Gastrocnemius medialis (tissue), 4 donors: Measurements from ENCODE around the gene MIPOL1. TPM values are rescaled to one million over a fixed set of nuclear protein-coding genes. Genes with fewer than 3 reads are reported as not detected.

ENCODE experiments used
- ATAC-seq, 2 donors: fragments of 150-250 bp; one replicate each; pipeline ENCODE4 v1.9.1; 2016
- DNase-seq, 2 donors: peaks; one replicate each; pipeline ENCODE4 v3.0.0-alpha.2; 2019
- H3K27ac ChIP-seq, 4 donors: fragments of 200-600 bp; sonication (generic); 1 replicate in 1 of 4; 2 replicates in 3 of 4; pipeline ENCODE4 v1.5.1; 2016 to 2018; ENCODE audit warnings: mild to moderate bottlenecking in 2 of 4, moderate library complexity in 1 of 4
- H3K27me3 ChIP-seq, 3 donors: fragments of 200-600 bp; sonication (generic) in 2 of 3; 1 replicate in 1 of 3; 2 replicates in 2 of 3; pipeline versions ENCODE4 v1.5.1 to v1.6.0; 2016 to 2019; ENCODE audit warnings: mild to moderate bottlenecking in 1 of 3, moderate library complexity in 1 of 3
- H3K36me3 ChIP-seq, 2 donors: fragments of 200-600 bp; sonication (generic) in 1 of 2; one replicate each; pipeline ENCODE4 v1.5.1; 2017 to 2018
- H3K4me1 ChIP-seq, 2 donors: fragments of 200-600 bp; sonication (generic) in 1 of 2; one replicate each; pipeline ENCODE4 v1.5.1; 2016 to 2017; ENCODE audit warnings: mild to moderate bottlenecking in 2 of 2
- H3K4me3 ChIP-seq, 4 donors: fragments of 200-600 bp; sonication (generic) in 3 of 4; 1 replicate in 1 of 4; 2 replicates in 3 of 4; pipeline ENCODE4 v1.5.1; 2016 to 2019; ENCODE audit warnings: mild to moderate bottlenecking in 2 of 4
- H3K9me3 ChIP-seq, 3 donors: fragments of 200-600 bp; sonication (generic) in 2 of 3; 1 replicate in 1 of 3; 2 replicates in 2 of 3; pipeline ENCODE4 v1.5.1; 2016 to 2019
- CTCF ChIP-seq, 5 experiments: fragments of 450-650 bp in 3 of 5; fragments of 200-600 bp in 2 of 5; sonication (generic) in 2 of 5; IDR thresholded peaks in 4 of 5; conservative IDR thresholded peaks in 1 of 5; 1 replicate in 4 of 5; 2 replicates in 1 of 5; pipeline ENCODE4 v1.5.1; 2016 to 2019; ENCODE audit warnings: antibody characterized with exemption in 5 of 5, mild to moderate bottlenecking in 3 of 5, moderate library complexity in 3 of 5
- POLR2A ChIP-seq, 2 donors: fragments of 450-650 bp; IDR thresholded peaks; one replicate each; pipeline ENCODE4 v1.6.1; 2017; ENCODE audit warnings: antibody characterized with exemption in 2 of 2, mild to moderate bottlenecking in 2 of 2, moderate library complexity in 2 of 2
- in situ Hi-C, 4 donors: fragments of 200-750 bp; cut with MboI; loops; one replicate each; pipeline versions ENCODE4 v1.15.0 to v1.8.0; 2017; ENCODE audit warnings: low sequenced_read_pairs in 4 of 4
- intact Hi-C: fragments of 100-400 bp; cut with DNase I; formaldehyde crosslinking; loops from one replicate; pipeline ENCODE4 v1.15.1; 2023; ENCODE audit warnings: low total_unique reads
- total RNA-seq, 4 donors: library from RNA; depleted of rRNA; stranded (reverse); fragments of >200 nt; gene quantifications; one replicate each; pipeline versions ENCODE4 v1.1.0 to v1.2.3, GENCODE V29; 2016

MIPOL1 gene
- total RNA-seq, result 10 to 100 TPM in 1 of 4 donors, 1 to 10 TPM in 3; 3.1 to 13.7 (median 4.1) TPM

GRCh38 chr14:37197421-37198272 lies at the start of gene MIPOL1:
TSS of gene MIPOL1 (plus strand) at chr14:37197937. CDS start at chr14:37247889, 49,952 bp downstream.
- TF ChIP-seq POLR2A (IDR thresholded peaks at IDR 0.05) (peak; percentile 39 to 42), CTCF (IDR thresholded peaks at IDR 0.05 in 4 of 5, conservative IDR thresholded peaks at IDR 0.05 in 1 of 5) (peak in 4 of 5 experiments; percentile 9 to 44 (median 22))
- Histone ChIP-seq H3K4me1 (peaks cover 8 to 10% of the 10 kb centered on the region in 2 donors), H3K27me3 (no peaks in the 10 kb centered on the region), H3K4me3 (peak within 1 kb of the TSS; percentile 70 to 89 (median 73)), H3K27ac (peak within 1 kb of the TSS; percentile 84 to 93 (median 88)), H3K9me3 (no peaks in the 10 kb centered on the region), H3K36me3 (no peaks in the 10 kb centered on the region)
- intact Hi-C loops, result loop anchor here (1.0 to 5.0 kb wide), 3 partner anchors 25 to 1975 kb away; partner anchors contain the start of genes SLC25A21 and TRAPPC6B
- peak; percentile 59 to 81 for DNase-seq
- in situ Hi-C loops, result no loop called here
- peak; percentile 93 for ATAC-seq

GRCh38 chr14:37150414-37150813 lies 47.3 kb upstream of the MIPOL1 start:
- Histone ChIP-seq H3K27ac (no peak overlapping the region), H3K4me1 (no peaks in the 10 kb centered on the region), H3K9me3 (no peaks in the 10 kb centered on the region), H3K27me3 (no peaks in the 10 kb centered on the region), H3K4me3 (no peak overlapping the region), H3K36me3 (no peaks in the 10 kb centered on the region)
- intact Hi-C loops (no loop called here), in situ Hi-C loops (no loop called here)
- TF ChIP-seq CTCF (IDR thresholded peaks at IDR 0.05 in 4 of 5, conservative IDR thresholded peaks at IDR 0.05 in 1 of 5) (peak in 3 of 5 experiments; percentile 9 to 55 (median 50)), POLR2A (IDR thresholded peaks at IDR 0.05) (no peak)
- ATAC-seq (no peak), DNase-seq (no peak)

- DNase-seq (no peak), ATAC-seq (no peak)
- in situ Hi-C loops, result no loop called here
- intact Hi-C loops, result no loop called here
- Histone ChIP-seq H3K4me1 (no peaks in the 10 kb centered on the region), H3K27me3 (no peaks in the 10 kb centered on the region), H3K9me3 (no peaks in the 10 kb centered on the region), H3K27ac (no peak overlapping the region), H3K4me3 (no peak overlapping the region), H3K36me3 (no peaks in the 10 kb centered on the region)
- TF ChIP-seq POLR2A (IDR thresholded peaks at IDR 0.05) (no peak), CTCF (IDR thresholded peaks at IDR 0.05 in 4 of 5, conservative IDR thresholded peaks at IDR 0.05 in 1 of 5) (no peak)
Observed at GRCh38 chr14:37153005-37153404, 44.7 kb upstream of the MIPOL1 start.

- intact Hi-C loops (no loop called here), in situ Hi-C loops (no loop called here)
- Histone ChIP-seq H3K36me3 (no peaks in the 10 kb centered on the region), H3K27ac (no peak overlapping the region), H3K27me3 (no peaks in the 10 kb centered on the region), H3K4me3 (no peak overlapping the region), H3K9me3 (no peaks in the 10 kb centered on the region), H3K4me1 (no peaks in the 10 kb centered on the region)
- TF ChIP-seq CTCF (IDR thresholded peaks at IDR 0.05 in 4 of 5, conservative IDR thresholded peaks at IDR 0.05 in 1 of 5) (no peak), POLR2A (IDR thresholded peaks at IDR 0.05) (no peak)
- no peak for DNase-seq
- no peak for ATAC-seq
Observed at GRCh38 chr14:37153483-37153882, 44.3 kb upstream of the MIPOL1 start.
